ENCODE results near the gene PPP2R2B. TPM values are rescaled to one million over a fixed set of nuclear protein-coding genes. Genes with fewer than 3 reads are reported as not detected.

Gene PPP2R2B
- total and polyA plus RNA-seq, 2 donors (not counting 3 experiments of a cell fraction or from before 2014, with no cell fraction given), result not detected

DNA sequence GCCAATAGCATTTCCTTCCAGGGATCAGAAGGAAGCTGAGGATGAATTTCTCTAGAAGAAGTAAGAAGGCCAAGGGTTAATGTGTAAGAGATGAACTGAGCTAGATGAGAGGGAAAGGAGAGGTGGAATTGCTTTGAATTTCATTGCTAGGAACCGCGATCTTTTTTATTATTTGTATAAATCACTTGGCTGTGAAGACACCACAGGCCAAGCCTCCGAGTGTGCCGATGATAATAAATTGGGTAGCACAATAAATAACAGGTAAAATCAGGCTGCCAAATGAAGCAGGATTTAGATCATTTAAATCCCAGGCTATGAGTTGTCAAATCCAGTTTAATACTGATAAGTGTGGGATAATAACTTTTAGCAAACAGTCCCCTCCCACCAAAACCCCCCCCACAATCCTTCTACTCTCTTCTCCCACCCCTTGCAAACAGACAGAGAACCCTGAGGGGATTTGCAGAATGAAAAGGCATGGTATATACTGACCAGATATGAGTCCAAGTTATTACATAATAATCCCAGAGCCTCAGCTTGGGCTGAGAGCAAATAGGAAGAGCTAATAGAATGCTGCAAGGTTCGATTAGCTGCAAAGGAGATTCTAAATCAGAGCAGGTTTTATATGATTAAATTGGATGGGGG lies 143.5 kb downstream of the PPP2R2B start:
- Histone ChIP-seq H3K4me3 (replicated peaks in 1 of 3; ENCODE audit: insufficient read depth in 1 of 3, low read depth in 1 of 3, low read length in 3 of 3) (no peak overlapping the region), H2AFZ (ENCODE audit: low read depth, low read length) (no peak overlapping the region), H4K20me1 (replicated peaks; ENCODE audit: control insufficient read depth, extremely low read depth, insufficient read depth, low read length) (no peaks in the 10 kb centered on the region), H3K9me3 (replicated peaks; ENCODE audit: control insufficient read depth, insufficient read depth, low read length) (no peaks in the 10 kb centered on the region), H3K9ac (replicated peaks; ENCODE audit: extremely low read depth, insufficient read depth, low read length) (no peak overlapping the region), H3K9me1 (replicated peaks; ENCODE audit: control insufficient read depth, extremely low read depth, insufficient read depth, low read length) (no peaks in the 10 kb centered on the region), H3K27me3 (ENCODE audit: control insufficient read depth in 2 of 2, insufficient read depth in 2 of 2, low read length in 2 of 2) (no peaks in the 10 kb centered on the region), H3K4me1 (ENCODE audit: control insufficient read depth, extremely low read depth, insufficient read depth, low read length) (peaks cover 34% of the 10 kb centered on the region), H3K27ac (ENCODE audit: insufficient read depth, low read depth, low read length) (no peak overlapping the region), H3K4me2 (ENCODE audit: insufficient read depth, low read length) (no peak overlapping the region), H3K79me2 (ENCODE audit: control insufficient read depth, insufficient read depth, low read length) (no peaks in the 10 kb centered on the region), H3K36me3 (ENCODE audit: control insufficient read depth in 2 of 2, extremely low read depth in 1 of 2, insufficient read depth in 2 of 2, low read length in 2 of 2) (no peaks in the 10 kb centered on the region)
- intact Hi-C loops (cut with micrococcal nuclease), result loop anchor here (5.0 kb wide), 1 partner anchor 577 kb away; no protein-coding TSS in a partner anchor
- ChIA-PET POLR2A (no interaction called here), CTCF (no interaction called here)
- DNase-seq (ENCODE audit: low read depth, low spot score) (no peak), FAIRE-seq (no peak)
- TF ChIP-seq GATA2 (IDR thresholded peaks at IDR 0.05; ENCODE audit: insufficient read depth, insufficient read length, low read depth, low read length), result no peak
- TF ChIP-seq, protein P1, sequence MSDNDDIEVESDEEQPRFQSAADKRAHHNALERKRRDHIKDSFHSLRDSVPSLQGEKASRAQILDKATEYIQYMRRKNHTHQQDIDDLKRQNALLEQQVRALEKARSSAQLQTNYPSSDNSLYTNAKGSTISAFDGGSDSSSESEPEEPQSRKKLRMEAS (IDR thresholded peaks at IDR 0.05; ENCODE audit: insufficient read depth, insufficient read length), result no peak
- TF ChIP-seq JUN (IDR thresholded peaks at IDR 0.05; ENCODE audit: borderline replicate concordance, insufficient read depth, insufficient read length, low read depth), result no peak
- TF ChIP-seq EZH2 (IDR thresholded peaks at IDR 0.05; ENCODE audit: borderline replicate concordance, low read depth, low read length, severe bottlenecking), result no peak
- TF ChIP-seq POLR2AphosphoS5 (IDR thresholded peaks at IDR 0.05; ENCODE audit: insufficient read depth, low read depth, low read length), result no peak
- TF ChIP-seq POLR2A (IDR thresholded peaks at IDR 0.05; ENCODE audit: low read depth, low read length), result no peak
- TF ChIP-seq, protein P2, sequence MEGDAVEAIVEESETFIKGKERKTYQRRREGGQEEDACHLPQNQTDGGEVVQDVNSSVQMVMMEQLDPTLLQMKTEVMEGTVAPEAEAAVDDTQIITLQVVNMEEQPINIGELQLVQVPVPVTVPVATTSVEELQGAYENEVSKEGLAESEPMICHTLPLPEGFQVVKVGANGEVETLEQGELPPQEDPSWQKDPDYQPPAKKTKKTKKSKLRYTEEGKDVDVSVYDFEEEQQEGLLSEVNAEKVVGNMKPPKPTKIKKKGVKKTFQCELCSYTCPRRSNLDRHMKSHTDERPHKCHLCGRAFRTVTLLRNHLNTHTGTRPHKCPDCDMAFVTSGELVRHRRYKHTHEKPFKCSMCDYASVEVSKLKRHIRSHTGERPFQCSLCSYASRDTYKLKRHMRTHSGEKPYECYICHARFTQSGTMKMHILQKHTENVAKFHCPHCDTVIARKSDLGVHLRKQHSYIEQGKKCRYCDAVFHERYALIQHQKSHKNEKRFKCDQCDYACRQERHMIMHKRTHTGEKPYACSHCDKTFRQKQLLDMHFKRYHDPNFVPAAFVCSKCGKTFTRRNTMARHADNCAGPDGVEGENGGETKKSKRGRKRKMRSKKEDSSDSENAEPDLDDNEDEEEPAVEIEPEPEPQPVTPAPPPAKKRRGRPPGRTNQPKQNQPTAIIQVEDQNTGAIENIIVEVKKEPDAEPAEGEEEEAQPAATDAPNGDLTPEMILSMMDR (IDR thresholded peaks at IDR 0.05; ENCODE audit: extremely low read depth in 1 of 2, insufficient read depth in 1 of 2, low read depth in 1 of 2, low read length in 2 of 2), result no peak
- TF ChIP-seq FOS (IDR thresholded peaks at IDR 0.05; ENCODE audit: borderline replicate concordance, insufficient read depth, low read length), result no peak
- TF ChIP-seq MYC (IDR thresholded peaks at IDR 0.05; ENCODE audit: low read depth, low read length), result no peak
- BruUV-seq (replicated peaks), result no TSS peak
- dilution Hi-C loops (cut with MboI; ENCODE audit: extremely low pct_ligation_motif_present, low sequenced_read_pairs), result no loop called here
